ENCODE measurements around the gene SEL1L3.

The SEL1L3 gene

GRCh38 chr4:25792876-25793275 is 69.9 kb downstream of the SEL1L3 start:
- TF ChIP-seq CTCF (conservative IDR thresholded peaks at IDR 0.05; ENCODE audit: low read depth, low read length): no peak

GRCh38 chr4:25792200-25792791 is 70.5 kb downstream of the SEL1L3 start:
- no peak overlapping the region for H3K4me3 ChIP-seq (ENCODE audit: low read length)
- DNase-seq (ENCODE audit: low read depth): no peak
- TF ChIP-seq CTCF (conservative IDR thresholded peaks at IDR 0.05; ENCODE audit: low read depth, low read length): peak; percentile 56

More at GRCh38 chr4:25792876-25793275, 69.9 kb downstream of the SEL1L3 start:
- no peak for DNase-seq (ENCODE audit: low read depth)
- H3K4me3 ChIP-seq (ENCODE audit: low read length): no peak overlapping the region

- no peak overlapping the region for H3K4me3 ChIP-seq (ENCODE audit: low read length)
- TF ChIP-seq CTCF (conservative IDR thresholded peaks at IDR 0.05; ENCODE audit: low read depth, low read length): no peak
- no peak for DNase-seq (ENCODE audit: low read depth)
These were observed 72.8 kb downstream of the SEL1L3 start for GRCh38 chr4:25790024-25790423.

- DNase-seq (ENCODE audit: low read depth): no peak
- TF ChIP-seq CTCF (conservative IDR thresholded peaks at IDR 0.05; ENCODE audit: low read depth, low read length): no peak
- no peak overlapping the region for H3K4me3 ChIP-seq (ENCODE audit: low read length)
These were observed 74.0 kb downstream of the SEL1L3 start for GRCh38 chr4:25788703-25789238.

GRCh38 chr4:25786497-25787065 is 76.2 kb downstream of the SEL1L3 start:
- no peak for TF ChIP-seq CTCF (conservative IDR thresholded peaks at IDR 0.05; ENCODE audit: low read depth, low read length)
- H3K4me3 ChIP-seq (ENCODE audit: low read length): no peak overlapping the region
- no peak for DNase-seq (ENCODE audit: low read depth)

GRCh38 chr4:25783943-25784342 is 78.8 kb downstream of the SEL1L3 start:
- no peak for DNase-seq (ENCODE audit: low read depth)
- TF ChIP-seq CTCF (conservative IDR thresholded peaks at IDR 0.05; ENCODE audit: low read depth, low read length): no peak
- no peak overlapping the region for H3K4me3 ChIP-seq (ENCODE audit: low read length)

GRCh38 chr4:25783126-25783525 is 79.7 kb downstream of the SEL1L3 start:
- no peak overlapping the region for H3K4me3 ChIP-seq (ENCODE audit: low read length)
- no peak for TF ChIP-seq CTCF (conservative IDR thresholded peaks at IDR 0.05; ENCODE audit: low read depth, low read length)
- DNase-seq (ENCODE audit: low read depth): no peak
